Measurements from ENCODE around the gene PFDN5.

The PFDN5 gene

DNA sequence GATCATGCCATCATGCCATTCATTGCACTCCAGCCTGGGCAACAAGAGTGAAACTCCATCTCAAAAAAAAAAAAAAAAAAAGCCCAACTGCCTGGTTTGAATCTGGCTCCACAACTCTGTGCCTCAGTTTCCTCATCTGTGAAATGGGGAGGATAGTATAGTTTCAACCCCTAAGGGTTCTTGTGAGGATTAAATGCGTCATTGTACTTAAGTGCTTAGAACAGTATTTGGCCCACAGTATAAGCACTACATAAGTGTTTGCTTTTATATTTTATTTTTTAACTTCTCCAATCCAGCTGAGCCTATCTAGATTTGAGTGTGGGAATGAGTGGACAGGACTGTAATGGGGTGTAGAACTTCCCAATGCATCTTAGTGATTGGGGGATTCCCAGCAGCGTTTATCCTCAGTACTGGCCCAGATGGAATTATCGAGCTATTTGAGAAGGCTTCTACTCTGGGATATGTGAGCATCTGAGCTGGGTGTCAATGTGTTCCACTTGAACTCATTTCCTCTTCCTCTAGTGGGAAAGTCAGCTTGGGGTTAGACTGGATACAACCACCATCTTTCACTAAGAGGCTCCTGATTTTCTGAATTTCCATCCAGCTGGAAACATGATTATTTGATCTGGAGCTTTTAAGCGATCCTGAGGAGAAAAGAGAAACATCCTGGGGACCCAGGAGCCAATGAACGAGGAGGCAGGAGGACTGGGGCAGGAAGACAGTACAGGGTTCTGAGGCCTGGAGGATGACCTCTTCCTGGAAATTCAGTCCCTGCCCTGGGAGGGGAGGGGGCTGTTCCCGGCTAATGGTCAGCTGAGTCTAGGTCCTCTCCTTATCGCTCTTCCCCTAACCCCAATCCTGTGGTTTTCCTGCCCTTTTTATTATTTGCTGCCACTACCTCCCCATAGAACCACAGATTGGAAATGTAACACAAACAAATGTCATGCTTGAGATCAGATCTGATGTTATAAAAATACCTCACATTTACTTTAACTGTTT lies 36.5 kb upstream of the PFDN5 start:
- TF ChIP-seq, protein P1, sequence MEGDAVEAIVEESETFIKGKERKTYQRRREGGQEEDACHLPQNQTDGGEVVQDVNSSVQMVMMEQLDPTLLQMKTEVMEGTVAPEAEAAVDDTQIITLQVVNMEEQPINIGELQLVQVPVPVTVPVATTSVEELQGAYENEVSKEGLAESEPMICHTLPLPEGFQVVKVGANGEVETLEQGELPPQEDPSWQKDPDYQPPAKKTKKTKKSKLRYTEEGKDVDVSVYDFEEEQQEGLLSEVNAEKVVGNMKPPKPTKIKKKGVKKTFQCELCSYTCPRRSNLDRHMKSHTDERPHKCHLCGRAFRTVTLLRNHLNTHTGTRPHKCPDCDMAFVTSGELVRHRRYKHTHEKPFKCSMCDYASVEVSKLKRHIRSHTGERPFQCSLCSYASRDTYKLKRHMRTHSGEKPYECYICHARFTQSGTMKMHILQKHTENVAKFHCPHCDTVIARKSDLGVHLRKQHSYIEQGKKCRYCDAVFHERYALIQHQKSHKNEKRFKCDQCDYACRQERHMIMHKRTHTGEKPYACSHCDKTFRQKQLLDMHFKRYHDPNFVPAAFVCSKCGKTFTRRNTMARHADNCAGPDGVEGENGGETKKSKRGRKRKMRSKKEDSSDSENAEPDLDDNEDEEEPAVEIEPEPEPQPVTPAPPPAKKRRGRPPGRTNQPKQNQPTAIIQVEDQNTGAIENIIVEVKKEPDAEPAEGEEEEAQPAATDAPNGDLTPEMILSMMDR (IDR thresholded peaks at IDR 0.05): no peak

DNA sequence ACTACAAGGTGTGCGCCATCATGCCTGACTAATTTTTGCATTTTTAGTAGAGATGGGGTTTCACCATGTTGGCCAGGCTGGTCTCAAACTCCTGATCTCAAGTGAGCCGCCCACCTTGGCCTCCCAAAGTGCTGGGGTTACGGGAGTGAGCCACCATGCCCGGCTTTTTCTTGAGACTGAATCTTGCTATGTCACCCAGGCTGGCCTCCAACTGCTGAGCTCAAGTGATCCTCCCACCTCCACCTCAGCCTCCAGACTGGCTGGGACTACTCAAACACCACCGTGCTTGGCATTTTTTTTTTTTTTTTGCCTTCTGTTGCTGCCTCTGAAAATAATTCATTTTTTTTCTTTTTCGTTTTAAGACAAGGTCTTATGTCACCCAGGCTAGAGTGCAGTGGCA lies 35.5 kb upstream of the PFDN5 start:
- TF ChIP-seq, protein P1 (IDR thresholded peaks at IDR 0.05): no peak

DNA sequence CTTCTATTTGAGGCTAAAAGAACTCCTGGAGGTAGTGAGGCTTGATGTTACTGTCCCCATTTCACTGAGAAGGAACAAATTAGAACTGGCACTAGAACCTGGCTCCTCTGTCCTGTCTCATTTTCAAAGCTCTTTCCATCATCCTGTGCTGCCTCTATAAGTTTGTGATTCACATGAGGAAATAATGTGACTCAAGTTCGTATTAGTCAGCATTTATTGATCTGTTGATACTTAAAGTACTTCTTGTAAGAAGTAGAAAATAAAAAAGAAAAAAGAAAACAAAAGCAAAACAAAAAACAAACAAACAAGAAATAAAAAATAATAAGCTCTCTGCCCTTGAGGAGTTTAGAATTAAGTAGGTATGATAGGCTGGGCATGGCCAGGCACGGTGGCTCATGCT lies 29.6 kb upstream of the PFDN5 start:
- TF ChIP-seq, protein P1 (IDR thresholded peaks at IDR 0.05): no peak

DNA sequence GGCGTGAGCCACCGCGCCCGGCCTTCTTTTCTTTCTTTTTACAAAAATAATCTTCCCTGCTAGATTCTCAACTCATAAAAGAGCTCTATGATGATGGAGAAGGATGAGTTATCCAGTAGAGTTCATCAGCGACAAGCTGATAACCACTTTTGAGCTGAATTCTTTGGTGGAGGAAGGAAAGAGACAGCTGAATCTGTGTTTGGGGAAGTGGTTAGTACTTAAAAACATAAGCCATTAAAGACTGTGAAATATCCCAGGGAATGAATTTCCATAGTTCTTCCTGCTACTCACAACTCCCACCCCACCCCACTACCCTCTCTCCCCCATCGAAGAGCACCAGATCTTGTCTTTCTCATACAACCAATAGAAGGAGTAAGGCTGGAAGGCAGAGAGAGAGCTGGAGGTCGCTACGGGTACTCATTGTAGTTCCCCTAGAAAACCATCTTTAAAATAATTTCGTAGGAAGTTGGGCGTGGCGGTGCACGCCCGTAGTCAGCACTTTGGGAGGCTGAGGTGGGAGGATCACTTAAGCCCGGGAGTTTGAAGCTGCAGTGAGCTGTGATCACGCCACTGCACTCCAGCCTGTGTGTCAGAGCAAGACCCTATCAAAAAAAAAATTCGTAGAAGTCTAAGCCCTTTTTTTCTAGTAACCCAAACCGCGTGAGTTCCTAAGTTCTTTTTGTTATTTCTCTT lies 27.9 kb upstream of the PFDN5 start:
- TF ChIP-seq, protein P1 (IDR thresholded peaks at IDR 0.05): no peak

DNA sequence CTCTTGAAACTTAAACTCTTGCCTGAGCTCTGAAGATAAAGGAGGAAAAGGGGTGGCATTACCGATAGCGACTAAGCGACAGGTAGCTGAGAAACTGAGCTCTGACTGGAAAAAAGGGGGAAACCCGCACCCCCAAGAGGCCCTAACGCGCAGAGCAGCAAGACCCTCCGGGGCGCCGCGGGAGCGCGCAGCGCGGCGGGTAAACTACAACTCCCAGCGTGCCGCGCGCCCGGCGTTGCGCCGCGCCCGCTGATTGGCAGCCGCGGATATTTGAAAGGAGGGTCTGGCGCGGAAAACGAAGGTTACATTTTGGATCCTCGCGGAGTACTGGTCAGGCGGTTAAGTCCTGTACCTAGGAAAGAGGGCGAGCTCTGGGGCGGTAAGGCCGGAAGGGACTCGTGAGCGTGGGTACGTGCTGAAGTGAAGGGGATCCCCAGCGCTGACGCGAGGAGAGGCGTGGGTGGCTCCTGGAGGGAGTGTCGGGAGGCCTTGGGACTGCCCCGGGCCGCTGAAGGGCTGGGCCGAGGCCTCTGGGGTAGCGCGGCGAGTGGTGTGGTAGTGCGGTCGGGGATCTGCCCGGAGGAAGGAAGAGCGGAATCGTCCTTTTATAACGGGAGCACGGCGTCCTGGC lies 27.2 kb upstream of the PFDN5 start, which contains the start of gene ESPL1:
TSS of gene ESPL1 (plus strand) at position 301 of the 631 bp plus-strand sequence. CDS start 468 bp downstream, outside the sequence.
- TF ChIP-seq, protein P1 (IDR thresholded peaks at IDR 0.05): no peak; the same call in 1 of the 2 replicates

DNA sequence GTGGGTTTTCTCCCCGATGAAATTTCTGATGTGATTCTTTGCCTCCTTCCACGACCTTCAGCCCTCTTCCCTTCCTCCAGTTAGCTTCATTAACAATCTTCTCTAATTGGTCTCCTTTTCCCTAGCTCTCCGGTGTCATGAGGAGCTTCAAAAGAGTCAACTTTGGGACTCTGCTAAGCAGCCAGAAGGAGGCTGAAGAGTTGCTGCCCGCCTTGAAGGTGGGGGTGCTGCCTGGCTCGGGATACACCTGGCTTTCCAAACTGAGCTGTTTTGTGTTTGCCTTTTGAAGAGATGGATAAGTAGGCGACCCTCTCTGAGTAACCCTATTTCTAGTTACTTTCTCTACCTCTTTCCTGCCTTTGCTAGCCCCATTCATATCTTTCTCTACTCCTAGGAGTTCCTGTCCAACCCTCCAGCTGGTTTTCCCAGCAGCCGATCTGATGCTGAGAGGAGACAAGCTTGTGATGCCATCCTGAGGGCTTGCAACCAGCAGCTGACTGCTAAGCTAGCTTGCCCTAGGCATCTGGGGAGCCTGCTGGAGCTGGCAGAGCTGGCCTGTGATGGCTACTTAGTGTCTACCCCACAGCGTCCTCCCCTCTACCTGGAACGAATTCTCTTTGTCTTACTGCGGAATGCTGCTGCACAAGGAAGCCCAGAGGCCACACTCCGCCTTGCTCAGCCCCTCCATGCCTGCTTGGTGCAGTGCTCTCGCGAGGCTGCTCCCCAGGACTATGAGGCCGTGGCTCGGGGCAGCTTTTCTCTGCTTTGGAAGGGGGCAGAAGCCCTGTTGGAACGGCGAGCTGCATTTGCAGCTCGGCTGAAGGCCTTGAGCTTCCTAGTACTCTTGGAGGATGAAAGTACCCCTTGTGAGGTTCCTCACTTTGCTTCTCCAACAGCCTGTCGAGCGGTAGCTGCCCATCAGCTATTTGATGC lies 26.4 kb upstream of the PFDN5 start:
- TF ChIP-seq, protein P1 (IDR thresholded peaks at IDR 0.05): no peak
